Retinal pigment epithelial cell (primary cell): ENCODE measurements around the gene ADAP2.
"Not testable (repeated sequence)": the region's sequence is repeated elsewhere in the genome, so short reads cannot be mapped to it uniquely, and the experiment has no call there.

Experiments used
- DNase-seq: peaks from one replicate; pipeline ENCODE4 v3.0.0-alpha.2; 2010; ENCODE audit warnings: low read depth
- H3K4me3 ChIP-seq: 2 replicates; pipeline ENCODE4 v1.5.1; 2011; ENCODE audit warnings: mild to moderate bottlenecking, low read length, control low read depth, moderate library complexity
- TF ChIP-seq, protein P1 (sequence below): conservative IDR thresholded peaks from 2 replicates; pipeline ENCODE4 v1.5.1; 2011; ENCODE audit warnings: low read depth, low read length, control low read depth, inconsistent platforms

Gene ADAP2

DNA sequence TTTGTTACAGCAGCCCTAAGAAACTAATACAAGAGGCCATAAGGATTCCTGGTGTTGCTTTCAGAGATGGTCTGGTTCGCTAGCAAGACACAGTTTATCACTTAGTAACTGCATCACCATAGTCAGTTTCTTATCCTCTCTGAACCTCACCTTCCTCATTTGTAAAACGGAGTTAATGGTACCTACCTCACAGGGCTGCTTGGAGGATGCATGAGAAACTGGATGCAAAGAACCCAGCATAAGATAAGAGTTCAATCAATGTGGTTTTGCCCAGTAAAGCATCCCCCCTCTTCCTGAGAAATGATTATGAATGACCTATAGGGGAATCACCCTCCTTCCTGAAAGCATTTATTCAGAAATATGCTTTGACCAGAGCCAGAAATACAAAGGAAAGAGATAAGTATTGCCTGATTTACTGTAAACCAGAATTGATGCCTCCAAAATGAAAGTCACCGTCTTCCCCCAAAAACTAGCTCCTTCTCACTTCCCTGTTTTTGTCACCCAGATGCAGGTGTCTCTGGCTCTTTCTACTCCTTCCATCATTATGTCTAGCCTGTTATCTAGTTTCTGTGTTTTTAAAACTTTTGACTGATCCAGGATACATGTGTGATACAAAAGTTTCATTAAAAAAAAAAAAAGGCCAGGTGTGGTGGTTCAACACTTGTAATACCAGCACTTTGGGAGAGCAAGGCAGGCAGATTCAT is 12.9 kb upstream of the ADAP2 start:
- TF ChIP-seq, protein P1, sequence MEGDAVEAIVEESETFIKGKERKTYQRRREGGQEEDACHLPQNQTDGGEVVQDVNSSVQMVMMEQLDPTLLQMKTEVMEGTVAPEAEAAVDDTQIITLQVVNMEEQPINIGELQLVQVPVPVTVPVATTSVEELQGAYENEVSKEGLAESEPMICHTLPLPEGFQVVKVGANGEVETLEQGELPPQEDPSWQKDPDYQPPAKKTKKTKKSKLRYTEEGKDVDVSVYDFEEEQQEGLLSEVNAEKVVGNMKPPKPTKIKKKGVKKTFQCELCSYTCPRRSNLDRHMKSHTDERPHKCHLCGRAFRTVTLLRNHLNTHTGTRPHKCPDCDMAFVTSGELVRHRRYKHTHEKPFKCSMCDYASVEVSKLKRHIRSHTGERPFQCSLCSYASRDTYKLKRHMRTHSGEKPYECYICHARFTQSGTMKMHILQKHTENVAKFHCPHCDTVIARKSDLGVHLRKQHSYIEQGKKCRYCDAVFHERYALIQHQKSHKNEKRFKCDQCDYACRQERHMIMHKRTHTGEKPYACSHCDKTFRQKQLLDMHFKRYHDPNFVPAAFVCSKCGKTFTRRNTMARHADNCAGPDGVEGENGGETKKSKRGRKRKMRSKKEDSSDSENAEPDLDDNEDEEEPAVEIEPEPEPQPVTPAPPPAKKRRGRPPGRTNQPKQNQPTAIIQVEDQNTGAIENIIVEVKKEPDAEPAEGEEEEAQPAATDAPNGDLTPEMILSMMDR: no peak
- no peak for DNase-seq
- no peak overlapping the region for H3K4me3 ChIP-seq

DNA sequence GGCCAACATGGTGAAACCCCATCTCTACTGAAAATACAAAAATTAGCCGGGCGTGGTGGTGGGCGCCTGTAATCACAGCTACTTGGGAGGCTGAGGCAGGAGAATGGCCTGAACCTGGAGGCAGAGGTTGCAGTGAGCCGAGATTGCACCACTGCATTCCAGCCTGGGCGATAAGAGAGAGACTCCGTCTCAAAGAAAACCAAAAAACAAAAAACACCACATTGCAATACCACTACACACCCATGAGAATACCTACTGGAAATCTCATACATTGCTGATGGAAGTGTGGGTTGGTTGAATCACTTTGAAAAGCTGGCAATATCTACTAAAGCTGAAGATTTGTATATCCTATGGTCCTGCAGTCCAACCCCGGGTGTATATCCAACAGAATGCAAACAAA is 11.6 kb upstream of the ADAP2 start:
- not testable (repeated sequence) for DNase-seq, H3K4me3 ChIP-seq

DNA sequence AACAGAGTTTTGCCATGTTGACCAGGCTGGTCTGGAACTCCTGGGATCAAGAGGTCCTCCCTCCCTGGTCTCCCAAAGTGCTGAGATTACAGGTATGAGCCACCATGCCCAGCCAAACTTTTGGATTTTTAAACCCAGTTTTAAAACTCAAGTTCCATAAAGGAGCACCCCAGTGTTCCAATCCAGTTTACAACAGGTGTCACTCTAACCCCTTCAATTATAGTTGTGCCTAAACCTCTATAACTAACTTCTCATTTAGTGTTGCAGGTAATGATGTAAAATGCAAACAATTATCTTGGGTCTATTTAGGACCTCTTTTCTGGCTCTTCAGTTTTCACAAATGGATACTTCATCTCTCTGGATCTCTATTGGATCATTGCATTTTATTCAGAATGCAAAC is 7.8 kb upstream of the ADAP2 start:
- H3K4me3 ChIP-seq: no peak overlapping the region
- TF ChIP-seq, protein P1: no peak

DNA sequence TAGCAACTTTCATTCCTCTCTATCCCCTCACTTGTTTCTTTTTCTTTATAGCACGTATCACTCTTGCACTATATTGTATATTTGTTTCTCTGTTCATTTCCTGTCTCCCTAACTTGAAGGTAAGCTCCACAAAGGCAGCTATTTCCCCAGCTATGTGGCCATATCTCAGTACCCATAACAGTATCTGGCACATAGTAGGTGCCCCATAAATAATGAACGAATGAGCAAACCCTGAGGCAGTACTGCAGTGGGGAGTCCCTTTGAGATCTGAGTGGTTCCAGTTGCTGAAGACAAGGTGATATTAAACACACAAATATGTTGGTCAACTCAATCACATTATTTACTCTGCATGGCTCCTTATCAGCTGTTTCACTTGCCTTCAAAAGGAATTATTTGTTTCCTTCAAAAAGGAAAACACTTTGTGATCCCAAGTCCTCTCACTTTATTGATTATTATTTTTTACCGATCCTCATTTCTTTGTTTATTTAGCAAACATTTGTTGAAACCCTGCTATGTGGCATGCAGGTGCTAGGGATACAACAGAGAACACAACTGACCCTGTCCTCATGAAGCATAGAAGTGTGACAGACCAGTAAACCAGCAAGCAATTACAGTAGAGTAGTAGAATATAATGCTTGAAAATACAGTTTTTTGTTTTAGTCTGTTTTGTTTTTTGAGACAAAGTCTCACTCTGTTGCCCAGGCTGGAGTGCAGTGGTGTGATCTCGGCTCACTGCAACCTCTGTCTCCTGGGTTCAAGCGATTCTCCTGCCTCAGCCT is 5.7 kb upstream of the ADAP2 start:
- no peak for DNase-seq
- TF ChIP-seq, protein P1: no peak

More for the DNA sequence above, 7.8 kb upstream of the ADAP2 start:
- DNase-seq: no peak

DNA sequence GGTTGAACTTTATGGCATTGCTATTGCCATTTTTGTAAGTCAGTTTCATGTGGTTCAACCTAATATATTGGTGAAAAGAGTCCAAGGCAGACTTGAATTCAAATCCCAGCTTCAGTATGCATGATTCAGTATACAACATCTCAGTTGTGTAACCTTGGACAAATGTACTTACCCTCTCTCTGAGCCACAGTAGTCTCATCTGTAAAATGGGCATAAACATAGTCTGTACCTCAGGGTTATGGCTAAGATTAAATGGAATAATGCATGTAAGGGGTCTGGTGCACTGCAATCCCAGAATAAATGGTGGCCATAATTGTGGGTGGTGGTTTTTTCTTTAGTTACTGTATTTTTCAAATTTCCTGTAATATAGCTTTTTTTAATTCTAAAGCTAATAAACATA is 4.7 kb upstream of the ADAP2 start:
- DNase-seq: no peak
- TF ChIP-seq, protein P1: no peak
- no peak overlapping the region for H3K4me3 ChIP-seq

More for the DNA sequence above, 5.7 kb upstream of the ADAP2 start:
- no peak overlapping the region for H3K4me3 ChIP-seq

DNA sequence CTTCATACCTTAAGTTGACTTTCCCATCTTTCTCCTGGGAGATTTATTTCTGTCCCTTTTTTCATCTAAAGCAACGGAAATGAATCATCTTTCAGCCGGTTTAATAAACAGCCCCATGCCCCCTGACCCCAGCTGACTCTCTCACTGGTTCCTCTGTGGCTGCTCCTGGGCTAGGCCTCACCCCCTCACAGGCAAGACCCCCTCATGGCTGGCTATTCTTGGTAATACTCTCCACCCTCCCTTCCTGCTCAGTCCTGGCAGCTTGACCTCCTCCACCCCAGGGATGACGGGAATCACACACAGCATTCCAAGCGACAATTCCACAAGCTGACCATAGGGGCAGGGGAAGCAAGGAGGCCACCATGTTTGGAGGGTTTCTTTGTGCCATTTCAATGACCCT is 1.5 kb upstream of the ADAP2 start:
- TF ChIP-seq, protein P1: no peak

DNA sequence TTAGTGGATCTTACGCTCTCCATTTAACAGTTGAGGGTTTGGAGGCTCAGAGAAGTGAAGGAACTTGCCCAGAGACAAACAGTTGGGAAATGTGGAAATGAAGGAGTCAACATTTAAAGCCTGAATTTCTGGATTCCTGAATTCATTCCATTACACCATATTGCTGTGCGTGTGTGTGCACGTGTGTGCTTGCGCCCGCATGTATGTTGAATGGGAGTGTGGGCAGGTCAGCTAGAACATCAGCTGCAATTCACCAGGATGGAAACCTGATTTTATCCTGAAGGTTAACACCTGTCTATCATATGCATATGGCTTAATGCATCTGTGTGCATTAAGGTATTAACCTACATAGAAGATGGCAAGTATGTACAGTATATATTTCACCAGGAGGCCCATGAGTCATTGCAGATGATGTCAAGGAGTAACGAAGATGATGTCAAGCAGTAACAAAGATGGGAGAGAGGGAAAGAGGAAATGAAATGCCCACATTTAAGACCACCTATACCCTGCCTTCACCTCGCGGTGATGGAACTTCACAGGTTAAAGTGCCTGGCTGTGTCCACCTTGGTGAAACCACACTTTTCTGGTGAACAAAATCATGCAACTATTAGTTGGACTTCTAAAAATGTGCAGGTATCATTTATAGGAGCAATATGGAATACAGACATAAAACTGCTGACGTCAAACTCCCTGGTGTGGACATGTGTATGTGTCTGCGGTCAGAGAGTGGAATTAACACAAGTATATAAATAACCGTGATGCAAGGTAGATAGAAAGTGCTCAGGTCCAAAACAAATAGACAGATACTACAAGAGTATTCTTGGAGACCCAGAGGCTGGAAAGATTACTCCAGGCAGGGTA is 832 bp upstream of the ADAP2 start:
- DNase-seq: no peak
- H3K4me3 ChIP-seq: no peak overlapping the region

More for the DNA sequence above, 1.5 kb upstream of the ADAP2 start:
- no peak for DNase-seq
- no peak overlapping the region for H3K4me3 ChIP-seq

More for the DNA sequence above, 832 bp upstream of the ADAP2 start:
- TF ChIP-seq, protein P1: no peak
